ENCODE data around the gene DGCR2.
"Not testable (repeated sequence)": the region's sequence is repeated elsewhere in the genome, so short reads cannot be mapped to it uniquely, and the experiment has no call there.

Gene DGCR2

GRCh38 chr22:19022755-19023154, 99.5 kb downstream of the DGCR2 start:
- no peak for DNase-seq

- DNase-seq, result no peak
Observed at GRCh38 chr22:19019679-19020032, 102.6 kb downstream of the DGCR2 start.

GRCh38 chr22:19019029-19019678, 103.1 kb downstream of the DGCR2 start:
- no peak for DNase-seq

GRCh38 chr22:19018256-19018655, 104.0 kb downstream of the DGCR2 start:
- DNase-seq, result no peak

GRCh38 chr22:19016081-19016766, 106.0 kb downstream of the DGCR2 start:
- no peak for DNase-seq

GRCh38 chr22:19014886-19015285, 107.3 kb downstream of the DGCR2 start:
- DNase-seq, result no peak

GRCh38 chr22:19013881-19014598, 108.2 kb downstream of the DGCR2 start:
- not testable (repeated sequence) for DNase-seq

- not testable (repeated sequence) for DNase-seq
Observed at GRCh38 chr22:19013411-19013810, 108.8 kb downstream of the DGCR2 start.

GRCh38 chr22:19012308-19012986, 109.8 kb downstream of the DGCR2 start:
- DNase-seq, result no peak

- DNase-seq, result not testable (repeated sequence)
Observed at GRCh38 chr22:19011611-19012010, 110.6 kb downstream of the DGCR2 start.

- DNase-seq, result no peak
Observed at GRCh38 chr22:19011075-19011474, 111.1 kb downstream of the DGCR2 start.

- DNase-seq, result no peak
Observed at GRCh38 chr22:19005905-19006304, 116.3 kb downstream of the DGCR2 start.

- no peak for DNase-seq
Observed at GRCh38 chr22:19004471-19004870, 117.7 kb downstream of the DGCR2 start.

GRCh38 chr22:19003508-19003907, 118.7 kb downstream of the DGCR2 start:
- no peak for DNase-seq

- DNase-seq, result no peak
Observed at GRCh38 chr22:19002684-19003038, 119.6 kb downstream of the DGCR2 start.

- no peak for DNase-seq
Observed at GRCh38 chr22:19001204-19001603, 121.0 kb downstream of the DGCR2 start.

- DNase-seq, result not testable (repeated sequence)
Observed at GRCh38 chr22:19000106-19000505, 122.1 kb downstream of the DGCR2 start.

- no peak for DNase-seq
Observed at GRCh38 chr22:18999416-18999815, 122.8 kb downstream of the DGCR2 start.

- DNase-seq, result no peak
Observed at GRCh38 chr22:18999008-18999407, 123.2 kb downstream of the DGCR2 start.

GRCh38 chr22:18997925-18998315, 124.3 kb downstream of the DGCR2 start:
- DNase-seq, result no peak

- no peak for DNase-seq
Observed at GRCh38 chr22:18997306-18997924, 124.8 kb downstream of the DGCR2 start.

- no peak for DNase-seq
Observed at GRCh38 chr22:18996376-18996900, 125.8 kb downstream of the DGCR2 start.

GRCh38 chr22:18995327-18995711, 126.9 kb downstream of the DGCR2 start:
- DNase-seq, result no peak
